K562 (cell line): ENCODE data around the gene HSD17B1. TPM values are rescaled to one million over a fixed set of nuclear protein-coding genes. Genes with fewer than 3 reads are reported as not detected.

Source experiments
- BRD9 ChIP-seq: fragments of 450-650 bp; IDR thresholded peaks from 2 replicates; pipeline ENCODE4 v1.6.1; 2018; ENCODE audit warnings: low read depth; ENCODE audit not compliant: partially characterized antibody
- CTBP1 ChIP-seq: fragments of 450-650 bp; IDR thresholded peaks from 2 replicates; pipeline ENCODE4 v1.6.1; 2016; ENCODE audit warnings: borderline replicate concordance
- CXXC5 ChIP-seq: fragments of 250-450 bp; sonication (Bioruptor Pico); IDR thresholded peaks from 2 replicates; pipeline ENCODE4 v1.8.0; 2022; ENCODE audit warnings: inconsistent platforms, mild to moderate bottlenecking, moderate library complexity
- FIP1L1 ChIP-seq: fragments of 200-400 bp; formaldehyde crosslinking; IDR thresholded peaks from 2 replicates; pipeline ENCODE4 v1.6.1; 2018; ENCODE audit warnings: mild to moderate bottlenecking, low read depth, low read length; ENCODE audit not compliant: poor library complexity, severe bottlenecking
- HMG20A ChIP-seq: fragments of 450-650 bp; formaldehyde crosslinking; conservative IDR thresholded peaks from 2 replicates; pipeline ENCODE4 v1.4.0; 2020; ENCODE audit warnings: mild to moderate bottlenecking, mixed read lengths
- NR4A1 ChIP-seq, 2 experiments: fragments of 250-450 bp in 1 of 2; fragments of 450-650 bp in 1 of 2; sonication (Bioruptor Pico) in 1 of 2; IDR thresholded peaks; 2 replicates each; pipeline versions ENCODE4 v1.4.0 to v1.6.1; 2016 to 2020; ENCODE audit warnings: mild to moderate bottlenecking in 2 of 2, missing compliant biosample characterization in 1 of 2, missing genetic modification characterization in 1 of 2, moderate library complexity in 1 of 2
- PYGO2 ChIP-seq: fragments of 450-650 bp; IDR thresholded peaks from 2 replicates; pipeline ENCODE4 v1.6.1; 2016; ENCODE audit warnings: mild to moderate bottlenecking, missing genetic modification characterization, moderate library complexity, missing compliant biosample characterization
- RFX5 ChIP-seq: IDR thresholded peaks from 2 replicates; pipeline ENCODE4 v1.6.1; 2011; ENCODE audit warnings: low read depth, mild to moderate bottlenecking, improper control_type of control experiment, low read length
- SPI1 ChIP-seq: IDR thresholded peaks from 2 replicates; pipeline ENCODE4 v1.6.1; 2011; ENCODE audit warnings: low read depth, low read length, control low read depth, borderline replicate concordance
- XRCC3 ChIP-seq: fragments of 450-650 bp; IDR thresholded peaks from 2 replicates; pipeline ENCODE4 v1.6.1; 2017; ENCODE audit warnings: mild to moderate bottlenecking, moderate library complexity
- ZNF436 ChIP-seq: fragments of 250-450, 450-650 bp; sonication (Bioruptor Pico); formaldehyde crosslinking; IDR thresholded peaks from 2 replicates; pipeline ENCODE4 v1.7.0; 2020; ENCODE audit warnings: mild to moderate bottlenecking
- ZNF561 ChIP-seq: fragments of 450-650 bp; formaldehyde crosslinking; conservative IDR thresholded peaks from 2 replicates; pipeline ENCODE4 v1.4.0; 2020; ENCODE audit warnings: mild to moderate bottlenecking, moderate library complexity
- polyA plus RNA-seq, 8 experiments: library from polyadenylated mRNA; depleted of rRNA in 4 of 8; stranded (reverse) in 5 of 8; unstranded in 3 of 8; fragments of >200 nt; fragmentation: Nextera tagmentation in 2 of 8; fragmentation: Illumina TruSeq in 1 of 8; extraction: Ambion mirVana in 2 of 8; extraction: Trizol in 1 of 8; gene quantifications; 2 replicates each; pipeline versions ENCODE4 v1.2.1 to v1.2.3, GENCODE V29; 2011 to 2014; ENCODE audit warnings: inconsistent platforms in 1 of 8, missing spikeins in 1 of 8
- total RNA-seq, 7 experiments: library from RNA; depleted of rRNA in 6 of 7; stranded (reverse); fragments of >200 nt in 6 of 7; fragmentation: Illumina TruSeq in 2 of 7; extraction: Trizol in 2 of 7; gene quantifications; 2 replicates each; pipeline versions ENCODE4 v1.2.1 to v1.2.3, GENCODE V29; 2011 to 2021; ENCODE audit warnings: low replicate concordance in 1 of 7
- TF ChIP-seq, protein P1 (sequence below), 2 experiments: IDR thresholded peaks; 2 replicates each; pipeline ENCODE4 v1.6.1; 2011; ENCODE audit warnings: borderline replicate concordance in 1 of 2, control low read depth in 1 of 2, low read depth in 1 of 2, low read length in 1 of 2, mild to moderate bottlenecking in 1 of 2, mixed read lengths in 1 of 2, moderate library complexity in 1 of 2; ENCODE audit not compliant: insufficient read depth in 1 of 2, insufficient read length in 1 of 2, poor library complexity in 1 of 2, severe bottlenecking in 1 of 2; ENCODE audit errors: extremely low read depth in 1 of 2
- TF ChIP-seq, protein P2 (sequence below), 2 experiments: fragments of 450-650 bp in 1 of 2; sonication (generic) in 1 of 2; formaldehyde crosslinking in 1 of 2; IDR thresholded peaks in 1 of 2; conservative IDR thresholded peaks in 1 of 2; 2 replicates each; pipeline versions ENCODE4 v1.6.1 to v1.8.1; 2016 to 2023; ENCODE audit warnings: mild to moderate bottlenecking in 2 of 2, moderate library complexity in 2 of 2, inconsistent platforms in 1 of 2, missing genetic modification reagents in 1 of 2
- TF ChIP-seq, protein P3 (sequence below): fragments of 250-450 bp; sonication (Bioruptor Pico); IDR thresholded peaks from 2 replicates; pipeline ENCODE4 v1.5.0; 2020; ENCODE audit warnings: mild to moderate bottlenecking, borderline replicate concordance
- TF ChIP-seq, protein P4 (sequence below): sonication (generic); formaldehyde crosslinking; IDR thresholded peaks from 2 replicates; pipeline ENCODE4 v1.8.0; 2023; ENCODE audit warnings: mild to moderate bottlenecking, missing genetic modification reagents
- TF ChIP-seq, protein P5 (sequence below): fragments of 450-650 bp; IDR thresholded peaks from 2 replicates; pipeline ENCODE4 v1.6.1; 2016; ENCODE audit warnings: antibody characterized with exemption

The HSD17B1 gene
- total and polyA plus RNA-seq, 9 of the 15 experiments (the other 6 are each of a cell fraction or from before 2014, with no cell fraction given), result 0.55 to 21.1 (median 3.6) TPM

DNA sequence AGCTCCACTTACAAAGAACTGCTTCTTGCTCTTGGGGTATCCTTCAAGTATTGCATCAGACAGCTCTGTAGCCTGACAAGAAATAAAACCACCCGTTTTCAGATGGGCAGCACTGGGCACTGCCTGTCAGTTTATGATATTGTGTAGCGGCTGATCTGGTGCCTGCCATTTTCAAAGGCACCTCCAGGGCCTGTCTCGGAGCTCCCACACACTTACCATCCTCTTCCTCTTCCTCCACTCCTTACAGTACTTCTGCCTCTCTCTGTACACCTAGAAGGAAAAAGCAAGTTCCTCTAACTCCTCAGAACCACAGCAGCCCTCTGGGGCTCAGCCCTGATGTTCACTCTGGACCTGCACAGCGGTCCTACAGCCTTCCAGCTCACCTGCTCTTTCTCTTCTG lies 20.4 kb downstream of the HSD17B1 start (continued):
- TF ChIP-seq, protein P1, sequence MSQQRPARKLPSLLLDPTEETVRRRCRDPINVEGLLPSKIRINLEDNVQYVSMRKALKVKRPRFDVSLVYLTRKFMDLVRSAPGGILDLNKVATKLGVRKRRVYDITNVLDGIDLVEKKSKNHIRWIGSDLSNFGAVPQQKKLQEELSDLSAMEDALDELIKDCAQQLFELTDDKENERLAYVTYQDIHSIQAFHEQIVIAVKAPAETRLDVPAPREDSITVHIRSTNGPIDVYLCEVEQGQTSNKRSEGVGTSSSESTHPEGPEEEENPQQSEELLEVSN (IDR thresholded peaks at IDR 0.05; ENCODE audit: borderline replicate concordance in 1 of 2, extremely low read depth in 1 of 2, insufficient read depth in 1 of 2, insufficient read length in 1 of 2, low read depth in 1 of 2, low read length in 1 of 2, poor library complexity in 1 of 2, severe bottlenecking in 1 of 2), result no peak
- TF ChIP-seq CTBP1 (no peak), XRCC3 (no peak), BRD9 (no peak), CXXC5 (no peak), FIP1L1 (no peak), ZNF436 (CRISPR knock-in tag) (no peak), PYGO2 (tag) (no peak), ZNF561 (CRISPR knock-in tag) (no peak), HMG20A (no peak), SPI1 (0 out of 2 replicates have a peak, but pooled peaks have one; percentile 15), NR4A1 (CRISPR knock-in tag; IDR thresholded peaks at IDR 0.05) (no peak), NR4A1 (tag; IDR thresholded peaks at IDR 0.05) (no peak), RFX5 (no peak)
- TF ChIP-seq, protein P2, sequence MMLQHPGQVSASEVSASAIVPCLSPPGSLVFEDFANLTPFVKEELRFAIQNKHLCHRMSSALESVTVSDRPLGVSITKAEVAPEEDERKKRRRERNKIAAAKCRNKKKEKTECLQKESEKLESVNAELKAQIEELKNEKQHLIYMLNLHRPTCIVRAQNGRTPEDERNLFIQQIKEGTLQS (IDR thresholded peaks at IDR 0.05), result peak; percentile 20; the same call in 1 of the 2 replicates
- TF ChIP-seq, protein P2 (CRISPR knock-in tag; conservative IDR thresholded peaks at IDR 0.05), result no peak
- TF ChIP-seq, protein P3, sequence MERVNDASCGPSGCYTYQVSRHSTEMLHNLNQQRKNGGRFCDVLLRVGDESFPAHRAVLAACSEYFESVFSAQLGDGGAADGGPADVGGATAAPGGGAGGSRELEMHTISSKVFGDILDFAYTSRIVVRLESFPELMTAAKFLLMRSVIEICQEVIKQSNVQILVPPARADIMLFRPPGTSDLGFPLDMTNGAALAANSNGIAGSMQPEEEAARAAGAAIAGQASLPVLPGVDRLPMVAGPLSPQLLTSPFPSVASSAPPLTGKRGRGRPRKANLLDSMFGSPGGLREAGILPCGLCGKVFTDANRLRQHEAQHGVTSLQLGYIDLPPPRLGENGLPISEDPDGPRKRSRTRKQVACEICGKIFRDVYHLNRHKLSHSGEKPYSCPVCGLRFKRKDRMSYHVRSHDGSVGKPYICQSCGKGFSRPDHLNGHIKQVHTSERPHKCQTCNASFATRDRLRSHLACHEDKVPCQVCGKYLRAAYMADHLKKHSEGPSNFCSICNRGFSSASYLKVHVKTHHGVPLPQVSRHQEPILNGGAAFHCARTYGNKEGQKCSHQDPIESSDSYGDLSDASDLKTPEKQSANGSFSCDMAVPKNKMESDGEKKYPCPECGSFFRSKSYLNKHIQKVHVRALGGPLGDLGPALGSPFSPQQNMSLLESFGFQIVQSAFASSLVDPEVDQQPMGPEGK (CRISPR knock-in tag), result no peak
- TF ChIP-seq, protein P4, sequence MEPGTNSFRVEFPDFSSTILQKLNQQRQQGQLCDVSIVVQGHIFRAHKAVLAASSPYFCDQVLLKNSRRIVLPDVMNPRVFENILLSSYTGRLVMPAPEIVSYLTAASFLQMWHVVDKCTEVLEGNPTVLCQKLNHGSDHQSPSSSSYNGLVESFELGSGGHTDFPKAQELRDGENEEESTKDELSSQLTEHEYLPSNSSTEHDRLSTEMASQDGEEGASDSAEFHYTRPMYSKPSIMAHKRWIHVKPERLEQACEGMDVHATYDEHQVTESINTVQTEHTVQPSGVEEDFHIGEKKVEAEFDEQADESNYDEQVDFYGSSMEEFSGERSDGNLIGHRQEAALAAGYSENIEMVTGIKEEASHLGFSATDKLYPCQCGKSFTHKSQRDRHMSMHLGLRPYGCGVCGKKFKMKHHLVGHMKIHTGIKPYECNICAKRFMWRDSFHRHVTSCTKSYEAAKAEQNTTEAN (CRISPR knock-in tag), result no peak
- TF ChIP-seq, protein P5, sequence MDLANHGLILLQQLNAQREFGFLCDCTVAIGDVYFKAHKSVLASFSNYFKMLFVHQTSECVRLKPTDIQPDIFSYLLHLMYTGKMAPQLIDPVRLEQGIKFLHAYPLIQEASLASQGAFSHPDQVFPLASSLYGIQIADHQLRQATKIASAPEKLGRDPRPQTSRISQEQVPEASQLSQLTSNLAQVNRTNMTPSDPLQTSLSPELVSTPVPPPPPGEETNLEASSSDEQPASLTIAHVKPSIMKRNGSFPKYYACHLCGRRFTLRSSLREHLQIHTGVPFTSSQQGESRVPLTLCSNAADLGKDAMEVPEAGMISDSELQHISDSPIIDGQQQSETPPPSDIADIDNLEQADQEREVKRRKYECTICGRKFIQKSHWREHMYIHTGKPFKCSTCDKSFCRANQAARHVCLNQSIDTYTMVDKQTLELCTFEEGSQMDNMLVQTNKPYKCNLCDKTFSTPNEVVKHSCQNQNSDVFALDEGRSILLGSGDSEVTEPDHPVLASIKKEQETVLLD, result no peak
